Sigmoid colon (tissue), 7 donors: ENCODE results near the gene RNF126. TPM values are rescaled to one million over a fixed set of nuclear protein-coding genes. Genes with fewer than 3 reads are reported as not detected.

Experiments used
- DNase-seq: peaks from one replicate; pipeline ENCODE4 v3.0.0-alpha.2; 2019
- H3K27ac ChIP-seq, 4 donors: fragments of 200-600 bp; sonication (generic); one replicate each; pipeline ENCODE4 v1.5.1; 2016 to 2019; ENCODE audit warnings: mild to moderate bottlenecking in 1 of 4
- H3K27me3 ChIP-seq, 3 donors: fragments of 200-600 bp; sonication (generic); one replicate each; pipeline ENCODE4 v1.5.1; 2019; ENCODE audit warnings: mild to moderate bottlenecking in 1 of 3
- H3K36me3 ChIP-seq, 4 donors: fragments of 200-600 bp; sonication (generic); one replicate each; pipeline ENCODE4 v1.5.1; 2016 to 2019
- H3K4me1 ChIP-seq, 4 donors: fragments of 200-600 bp; sonication (generic); one replicate each; pipeline ENCODE4 v1.5.1; 2017 to 2019
- H3K4me3 ChIP-seq, 4 donors: fragments of 200-600 bp; sonication (generic); one replicate each; pipeline ENCODE4 v1.5.1; 2017 to 2019; ENCODE audit warnings: mild to moderate bottlenecking in 2 of 4, moderate library complexity in 1 of 4
- H3K9me3 ChIP-seq, 4 donors: fragments of 200-600 bp in 3 of 4; sonication (generic) in 3 of 4; one replicate each; pipeline versions ENCODE4 v1.5.1 to v1.6.1; 2013 to 2019
- EP300 ChIP-seq, 4 donors: sonication (generic); formaldehyde crosslinking; IDR thresholded peaks; one replicate each; pipeline ENCODE4 v1.6.1; 2017; ENCODE audit warnings: antibody characterized with exemption in 4 of 4
- POLR2A ChIP-seq, 2 donors: fragments of 450-650 bp; IDR thresholded peaks; one replicate each; pipeline ENCODE4 v1.6.1; 2016; ENCODE audit warnings: antibody characterized with exemption in 2 of 2, mild to moderate bottlenecking in 2 of 2, moderate library complexity in 2 of 2
- POLR2AphosphoS5 ChIP-seq, 4 donors: sonication (generic); formaldehyde crosslinking; IDR thresholded peaks; one replicate each; pipeline ENCODE4 v1.6.1; 2017; ENCODE audit warnings: antibody characterized with exemption in 4 of 4
- WGBS, 2 donors: extraction: QIAGEN DNeasy Blood & Tissue Kit; methylation state at CpG; one replicate each; pipeline ENCODE4 v1.1.7; 2013; 5-methylcytosine and 5-hydroxymethylcytosine counted together
- intact Hi-C: fragments of 100-400 bp; cut with DNase I; formaldehyde crosslinking; loops from one replicate; pipeline ENCODE4 v1.15.1; 2023
- polyA plus RNA-seq, 3 donors: library from polyadenylated mRNA; stranded (reverse); fragments of 200-250 nt; gene quantifications; one replicate each; pipeline ENCODE4 v1.2.3, GENCODE V29; 2013
- total RNA-seq, 4 donors: library from RNA; depleted of rRNA; stranded (reverse); fragments of >200 nt; gene quantifications; one replicate each; pipeline ENCODE4 v1.1.0, GENCODE V29; 2016
- TF ChIP-seq, protein P1 (sequence below), 4 experiments: fragments of 450-650 bp in 3 of 4; fragments of 200-600 bp in 1 of 4; IDR thresholded peaks; one replicate each; pipeline ENCODE4 v1.5.1; 2016 to 2019; ENCODE audit warnings: antibody characterized with exemption in 4 of 4, mild to moderate bottlenecking in 3 of 4, moderate library complexity in 2 of 4
- donor health status: healthy with polysubstance abuse.
- donor health status: Bipolar disorder and iron deficiency.
- donor health status: healthy.

Gene RNF126
- total and polyA plus RNA-seq, 7 donors, result 33.5 to 58.8 (median 55.3) TPM

DNA sequence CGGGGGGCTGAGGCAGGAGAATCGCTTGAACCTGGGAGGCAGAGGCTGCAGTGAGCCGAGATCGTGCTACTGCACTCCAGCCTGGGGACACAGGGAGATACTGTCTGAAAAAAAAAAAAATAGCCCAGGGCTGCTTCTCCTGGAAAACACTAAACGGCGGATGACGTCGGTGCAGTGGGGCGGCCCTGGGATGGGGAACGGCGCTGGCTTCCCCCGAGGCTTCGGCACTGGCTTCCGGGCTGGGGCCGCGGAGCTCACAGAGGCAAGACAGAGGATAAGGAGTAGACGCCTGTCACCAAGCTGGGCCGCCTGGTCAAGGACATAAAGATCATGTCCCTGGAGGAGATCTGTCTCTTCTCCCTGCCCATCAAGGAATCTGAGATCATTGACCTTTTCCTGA, 27.2 kb upstream of the RNF126 start:
- TF ChIP-seq POLR2A (IDR thresholded peaks at IDR 0.05) (no peak), EP300 (IDR thresholded peaks at IDR 0.05) (no peak), POLR2AphosphoS5 (IDR thresholded peaks at IDR 0.05) (no peak)
- TF ChIP-seq, protein P1, sequence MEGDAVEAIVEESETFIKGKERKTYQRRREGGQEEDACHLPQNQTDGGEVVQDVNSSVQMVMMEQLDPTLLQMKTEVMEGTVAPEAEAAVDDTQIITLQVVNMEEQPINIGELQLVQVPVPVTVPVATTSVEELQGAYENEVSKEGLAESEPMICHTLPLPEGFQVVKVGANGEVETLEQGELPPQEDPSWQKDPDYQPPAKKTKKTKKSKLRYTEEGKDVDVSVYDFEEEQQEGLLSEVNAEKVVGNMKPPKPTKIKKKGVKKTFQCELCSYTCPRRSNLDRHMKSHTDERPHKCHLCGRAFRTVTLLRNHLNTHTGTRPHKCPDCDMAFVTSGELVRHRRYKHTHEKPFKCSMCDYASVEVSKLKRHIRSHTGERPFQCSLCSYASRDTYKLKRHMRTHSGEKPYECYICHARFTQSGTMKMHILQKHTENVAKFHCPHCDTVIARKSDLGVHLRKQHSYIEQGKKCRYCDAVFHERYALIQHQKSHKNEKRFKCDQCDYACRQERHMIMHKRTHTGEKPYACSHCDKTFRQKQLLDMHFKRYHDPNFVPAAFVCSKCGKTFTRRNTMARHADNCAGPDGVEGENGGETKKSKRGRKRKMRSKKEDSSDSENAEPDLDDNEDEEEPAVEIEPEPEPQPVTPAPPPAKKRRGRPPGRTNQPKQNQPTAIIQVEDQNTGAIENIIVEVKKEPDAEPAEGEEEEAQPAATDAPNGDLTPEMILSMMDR (IDR thresholded peaks at IDR 0.05), result no peak
- 69 to 75% methylated on average over 18 of the region's 18 CpGs for WGBS, 2 donors
- DNase-seq, result no peak
- Histone ChIP-seq H3K36me3 (no peaks in the 10 kb centered on the region), H3K9me3 (no peaks in the 10 kb centered on the region), H3K27ac (no peak overlapping the region), H3K27me3 (peaks cover 1 to 6% (median 1%) of the 10 kb centered on the region in 3 donors), H3K4me3 (no peak overlapping the region), H3K4me1 (no peaks in the 10 kb centered on the region)
- intact Hi-C loops, result no loop called here

- intact Hi-C loops, result no loop called here
- no peak overlapping the region for H3K27ac ChIP-seq
- H3K9me3 ChIP-seq, result no peaks in the 10 kb centered on the region
- no peaks in the 10 kb centered on the region for H3K27me3 ChIP-seq
- 61 to 67% methylated on average over 17 of the region's 17 CpGs for WGBS, 2 donors
- no peaks in the 10 kb centered on the region for H3K4me1 ChIP-seq
- TF ChIP-seq POLR2A (IDR thresholded peaks at IDR 0.05) (no peak), EP300 (IDR thresholded peaks at IDR 0.05) (no peak), POLR2AphosphoS5 (IDR thresholded peaks at IDR 0.05) (no peak)
- TF ChIP-seq, protein P1 (IDR thresholded peaks at IDR 0.05), result no peak
- no peaks in the 10 kb centered on the region for H3K36me3 ChIP-seq
- no peak overlapping the region for H3K4me3 ChIP-seq
- DNase-seq, result no peak
Observed at GRCh38 chr19:688992-689391, 26.0 kb upstream of the RNF126 start.

- Histone ChIP-seq H3K36me3 (no peaks in the 10 kb centered on the region), H3K27ac (no peak overlapping the region), H3K4me3 (no peak overlapping the region), H3K27me3 (no peaks in the 10 kb centered on the region), H3K4me1 (no peaks in the 10 kb centered on the region), H3K9me3 (no peaks in the 10 kb centered on the region)
- WGBS, 2 donors, result 56 to 66% methylated on average over 15 of the region's 15 CpGs
- DNase-seq, result no peak
- intact Hi-C loops, result no loop called here
- TF ChIP-seq, protein P1 (IDR thresholded peaks at IDR 0.05), result no peak
Observed at GRCh38 chr19:688214-688613, 25.2 kb upstream of the RNF126 start.

DNA sequence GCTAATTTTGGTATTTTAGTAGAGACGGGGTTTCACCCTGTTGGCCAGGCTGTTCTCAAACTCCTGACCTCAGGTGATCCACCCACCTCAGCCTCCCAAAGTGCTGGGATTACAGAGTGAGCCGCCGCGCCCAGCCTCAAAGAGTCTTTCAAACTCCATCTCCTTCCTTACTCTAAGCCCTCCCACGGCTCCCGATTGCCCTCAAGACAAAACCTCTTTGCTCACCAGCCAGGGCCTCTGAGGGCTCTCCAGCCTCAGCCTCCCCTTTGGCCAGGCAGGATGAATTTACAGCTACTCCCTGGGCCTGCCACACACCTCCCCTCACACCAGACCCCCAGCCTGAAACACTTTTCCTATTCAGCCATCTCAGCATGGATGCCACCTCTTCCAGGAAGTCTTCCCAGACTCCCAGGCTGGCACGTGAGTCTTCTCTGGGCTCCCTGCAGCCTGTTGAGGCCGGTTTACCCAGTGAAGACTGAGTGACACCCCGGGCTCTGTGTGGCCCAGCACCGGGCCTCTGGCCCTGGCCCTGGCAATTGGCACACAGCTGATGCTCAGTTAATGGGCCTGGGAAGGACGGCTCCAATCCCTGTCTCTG, 24.7 kb upstream of the RNF126 start:
- Histone ChIP-seq H3K27ac (no peak overlapping the region), H3K36me3 (no peaks in the 10 kb centered on the region), H3K9me3 (no peaks in the 10 kb centered on the region), H3K4me3 (no peak overlapping the region), H3K4me1 (no peaks in the 10 kb centered on the region), H3K27me3 (no peaks in the 10 kb centered on the region)
- intact Hi-C loops, result no loop called here
- 78 to 87% methylated on average over 11 of the region's 11 CpGs for WGBS, 2 donors
- TF ChIP-seq POLR2A (IDR thresholded peaks at IDR 0.05), result no peak
- no peak for DNase-seq

DNA sequence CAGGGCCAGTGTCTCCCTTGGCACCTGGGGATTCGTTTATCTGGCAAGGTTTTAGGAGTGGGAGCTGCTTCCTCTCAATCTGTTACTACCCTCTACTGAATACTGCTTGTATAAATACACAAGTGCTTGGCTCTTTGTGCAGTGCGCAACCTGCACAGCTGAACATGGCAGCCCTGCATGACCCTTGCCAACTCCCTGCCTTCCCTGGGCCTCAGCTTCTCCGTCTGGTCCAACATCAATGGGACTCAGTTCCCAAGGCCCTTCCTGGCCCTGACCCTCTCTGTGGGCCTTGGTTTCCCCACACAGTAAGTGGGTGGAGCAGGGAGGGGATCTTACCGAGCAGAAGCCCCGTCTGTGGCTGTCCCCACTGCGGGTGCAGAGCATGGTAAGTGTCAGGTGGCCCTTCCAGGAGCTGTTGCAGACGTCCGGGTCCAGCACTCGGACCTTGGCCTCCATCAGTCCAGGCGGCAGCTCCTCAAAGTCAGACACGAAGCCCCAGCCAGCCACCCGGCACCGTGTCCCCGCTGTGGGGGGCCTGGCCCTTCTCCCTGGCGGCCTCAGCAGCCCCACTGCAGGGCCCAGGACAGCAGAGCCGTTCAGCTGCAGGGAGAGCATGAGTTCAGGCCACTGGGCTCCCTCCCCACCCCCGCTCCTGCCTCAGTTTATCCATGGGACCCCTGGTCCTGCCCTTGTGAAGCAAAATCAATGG, 23.7 kb upstream of the RNF126 start:
- no peak overlapping the region for H3K27ac ChIP-seq
- intact Hi-C loops, result no loop called here
- no peaks in the 10 kb centered on the region for H3K27me3 ChIP-seq
- WGBS, 2 donors, result 60 to 76% methylated on average over 17 of the region's 17 CpGs
- H3K36me3 ChIP-seq, result peaks cover 0 to 2% (median 0%) of the 10 kb centered on the region in 4 donors
- no peaks in the 10 kb centered on the region for H3K4me1 ChIP-seq
- TF ChIP-seq EP300 (IDR thresholded peaks at IDR 0.05) (no peak), POLR2AphosphoS5 (IDR thresholded peaks at IDR 0.05) (no peak), POLR2A (IDR thresholded peaks at IDR 0.05) (no peak)
- TF ChIP-seq, protein P1 (IDR thresholded peaks at IDR 0.05), result no peak
- no peak overlapping the region for H3K4me3 ChIP-seq
- no peak for DNase-seq
- H3K9me3 ChIP-seq, result no peaks in the 10 kb centered on the region
